HG02678 (cell line): ENCODE measurements around the gene OR5AN1.
"Not testable (repeated sequence)": the region's sequence is repeated elsewhere in the genome, so short reads cannot be mapped to it uniquely, and the experiment has no call there.

ENCODE experiments used
- ATAC-seq: cut with Tn5 transposase; IDR thresholded peaks from one replicate; pipeline ENCODE4 v1.9.1; 2021; ENCODE audit warnings: mild to moderate bottlenecking, moderate library complexity; ENCODE audit not compliant: unreplicated experiment

Gene OR5AN1, protein sequence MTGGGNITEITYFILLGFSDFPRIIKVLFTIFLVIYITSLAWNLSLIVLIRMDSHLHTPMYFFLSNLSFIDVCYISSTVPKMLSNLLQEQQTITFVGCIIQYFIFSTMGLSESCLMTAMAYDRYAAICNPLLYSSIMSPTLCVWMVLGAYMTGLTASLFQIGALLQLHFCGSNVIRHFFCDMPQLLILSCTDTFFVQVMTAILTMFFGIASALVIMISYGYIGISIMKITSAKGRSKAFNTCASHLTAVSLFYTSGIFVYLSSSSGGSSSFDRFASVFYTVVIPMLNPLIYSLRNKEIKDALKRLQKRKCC

DNA sequence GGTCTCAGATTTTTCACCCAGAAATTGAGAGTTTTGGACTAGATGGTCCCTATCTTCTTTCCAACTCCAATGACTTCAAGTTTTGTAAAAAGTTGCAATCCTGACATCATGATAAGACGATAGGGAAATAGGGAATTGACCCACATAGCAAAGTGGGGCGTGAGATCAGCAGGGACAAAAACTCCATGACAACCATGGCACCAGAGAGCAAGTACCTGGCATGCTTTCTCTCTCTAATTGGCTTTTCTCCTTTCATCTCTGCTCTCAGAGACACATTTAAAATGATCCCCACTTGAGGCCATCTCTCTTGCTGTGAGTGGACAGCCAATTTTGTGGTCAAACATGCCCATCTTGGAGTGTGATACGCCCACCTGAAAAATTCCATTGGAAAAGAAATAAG, at the start of gene OR5AN1:
OR5AN1 (plus strand) TSS at position 301 of the 400 bp plus-strand sequence. CDS start 5,564 bp downstream, outside the sequence.
- ATAC-seq, result no peak

DNA sequence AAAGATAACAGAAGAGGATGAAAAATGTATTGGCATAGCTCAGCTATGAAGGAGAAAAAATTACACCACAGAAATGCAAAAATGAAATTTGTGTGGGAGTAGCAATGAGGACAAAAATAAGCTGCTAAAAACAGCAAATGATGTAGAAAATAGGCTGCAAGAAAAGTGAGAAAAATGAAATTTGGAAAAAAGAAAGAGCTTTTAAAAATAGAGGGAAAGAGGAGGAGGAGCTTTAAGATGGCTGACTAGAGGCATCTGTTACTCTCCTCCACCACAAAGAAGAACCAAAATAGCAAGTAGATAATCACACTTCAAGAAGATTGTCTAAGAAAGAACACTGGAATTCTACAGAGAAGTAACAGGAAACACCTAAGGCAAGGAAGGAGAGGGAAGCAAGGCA, 23.7 kb upstream of the OR5AN1 start:
- no peak for ATAC-seq

DNA sequence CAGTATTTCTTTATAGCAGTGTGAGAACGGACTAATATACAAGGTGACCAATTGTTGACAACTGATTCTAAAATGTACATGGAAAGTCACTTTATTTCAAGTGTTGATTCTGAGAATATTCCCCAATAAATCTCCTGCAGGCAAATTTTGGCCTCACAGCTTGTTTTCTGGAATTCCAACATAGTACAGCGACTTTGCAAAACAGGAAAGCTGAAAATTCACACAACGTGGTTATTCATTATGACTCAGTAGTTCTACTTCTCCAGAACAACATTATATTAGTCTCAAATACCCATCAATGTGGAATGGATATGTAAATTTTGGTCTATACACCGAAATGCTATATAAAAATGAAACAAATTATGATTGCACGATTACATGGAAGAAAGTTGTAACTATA, 22.5 kb upstream of the OR5AN1 start:
- ATAC-seq, result no peak

- no peak for ATAC-seq
Measured at GRCh38 chr11:59336931-59337330, 21.8 kb upstream of the OR5AN1 start.

- not testable (repeated sequence) for ATAC-seq
Measured at GRCh38 chr11:59349657-59350056, 9.0 kb upstream of the OR5AN1 start.

DNA sequence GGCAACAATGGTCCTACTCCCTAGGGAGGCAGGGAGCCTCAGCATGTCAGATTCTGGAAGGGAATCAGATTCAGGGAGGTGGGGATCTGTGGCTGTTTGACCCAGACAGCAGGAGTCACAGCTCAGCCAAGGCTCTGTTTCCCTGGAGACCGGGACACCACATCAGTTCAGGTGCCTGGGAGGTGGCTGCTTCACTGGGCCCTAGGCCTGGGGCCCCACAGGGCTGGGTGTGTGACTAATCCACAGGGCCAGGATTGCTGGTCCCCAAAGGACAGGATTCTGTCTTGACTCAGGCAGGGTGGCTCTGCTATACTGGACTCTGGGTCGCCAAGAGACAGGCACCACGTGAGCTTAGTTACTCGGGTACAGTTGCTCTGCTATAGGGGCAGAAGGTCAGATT, 3.5 kb upstream of the OR5AN1 start:
- ATAC-seq, result no peak

GRCh38 chr11:59356561-59356960, 2.1 kb upstream of the OR5AN1 start:
- no peak for ATAC-seq

DNA sequence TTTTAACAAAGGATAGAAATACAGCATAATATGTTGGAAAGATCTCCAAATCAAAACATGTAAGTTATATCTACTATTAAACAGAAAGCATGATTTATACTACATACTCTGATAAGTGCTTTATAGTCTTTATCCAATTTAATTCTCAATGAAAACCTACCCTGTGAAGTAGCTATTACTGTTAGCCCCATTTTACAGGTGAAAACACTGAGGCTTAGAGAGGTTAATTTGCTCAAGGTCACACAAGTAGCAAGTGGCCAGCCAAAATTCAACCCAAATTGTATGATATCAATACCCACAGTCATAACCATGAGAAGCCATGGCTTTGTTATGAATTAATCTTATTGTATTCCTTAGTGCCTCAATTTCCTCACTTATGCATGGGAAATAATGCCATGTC, 675 bp upstream of the OR5AN1 start:
- no peak for ATAC-seq

- ATAC-seq, result no peak
Measured at GRCh38 chr11:59365232-59366018, 6.7 kb downstream of the OR5AN1 start.

GRCh38 chr11:59368238-59369022, 9.7 kb downstream of the OR5AN1 start:
- ATAC-seq, result no peak

DNA sequence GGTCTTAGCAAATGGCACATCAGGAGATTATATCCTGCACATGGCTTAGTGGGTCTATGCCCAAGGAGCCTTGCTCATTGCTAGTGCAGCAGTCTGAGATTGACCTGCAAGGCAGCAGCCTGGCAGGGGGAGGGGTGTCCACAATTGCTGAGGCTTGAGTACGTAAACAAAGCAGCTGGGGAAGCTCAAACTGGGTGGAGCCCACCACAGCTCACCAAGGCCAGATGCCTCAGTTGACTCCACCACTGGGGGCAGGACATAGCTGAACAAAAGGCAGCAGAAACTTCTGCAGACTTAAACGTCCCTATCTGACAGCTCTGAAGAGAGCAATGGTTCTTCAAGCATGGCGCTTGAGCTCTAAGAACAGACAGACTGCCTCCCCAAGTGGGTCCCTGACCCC, 13.6 kb downstream of the OR5AN1 start:
- not testable (repeated sequence) for ATAC-seq

GRCh38 chr11:59380263-59381059, 21.8 kb downstream of the OR5AN1 start:
- ATAC-seq, result peak; percentile 96

- ATAC-seq, result no peak
Measured at GRCh38 chr11:59394186-59394585, 35.5 kb downstream of the OR5AN1 start.

DNA sequence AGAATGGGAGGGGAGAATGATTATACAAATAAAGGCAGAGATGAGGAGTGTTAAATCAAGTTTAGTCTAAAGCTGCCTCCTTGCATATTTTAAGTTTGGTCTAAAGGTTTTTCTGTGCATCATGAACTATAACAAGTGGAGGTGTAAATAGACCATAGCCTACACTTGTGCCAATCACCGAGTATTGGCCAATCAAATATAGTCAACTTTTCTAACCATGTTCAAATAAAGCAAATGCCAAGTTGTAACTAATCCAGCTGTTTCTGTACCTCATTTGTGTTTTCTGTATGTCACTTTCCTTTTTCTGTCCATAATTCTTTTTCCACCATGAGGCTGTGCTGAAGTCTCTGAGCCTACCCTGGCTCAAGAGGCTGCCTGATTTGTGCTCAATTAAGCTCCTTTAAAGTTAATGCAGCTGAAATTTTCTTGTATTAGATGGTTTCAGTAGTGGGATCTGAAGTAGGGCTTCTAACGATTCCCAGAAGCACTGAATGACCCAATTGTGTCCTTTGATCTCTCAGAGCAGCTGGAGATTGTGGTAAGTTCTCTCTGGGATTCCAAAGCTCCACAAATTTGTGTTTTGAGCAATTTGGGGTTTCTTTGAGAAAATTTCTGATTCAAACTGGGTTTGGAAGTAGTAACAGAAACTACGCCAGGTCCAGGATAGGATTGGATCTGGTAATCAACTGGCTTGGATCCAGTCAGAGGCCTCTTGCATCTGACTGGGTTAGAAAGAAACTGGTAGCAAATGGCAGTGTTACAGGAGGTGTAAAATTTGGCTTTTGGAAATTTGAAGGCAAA, 42.0 kb downstream of the OR5AN1 start:
- no peak for ATAC-seq

GRCh38 chr11:59401262-59401552, 42.5 kb downstream of the OR5AN1 start:
- ATAC-seq, result no peak

- ATAC-seq, result no peak
Measured at GRCh38 chr11:59403546-59403945, 44.9 kb downstream of the OR5AN1 start.

- ATAC-seq, result no peak
Measured at GRCh38 chr11:59413646-59414045, 55.0 kb downstream of the OR5AN1 start.

- no peak for ATAC-seq
Measured at GRCh38 chr11:59415111-59415510, 56.4 kb downstream of the OR5AN1 start.

DNA sequence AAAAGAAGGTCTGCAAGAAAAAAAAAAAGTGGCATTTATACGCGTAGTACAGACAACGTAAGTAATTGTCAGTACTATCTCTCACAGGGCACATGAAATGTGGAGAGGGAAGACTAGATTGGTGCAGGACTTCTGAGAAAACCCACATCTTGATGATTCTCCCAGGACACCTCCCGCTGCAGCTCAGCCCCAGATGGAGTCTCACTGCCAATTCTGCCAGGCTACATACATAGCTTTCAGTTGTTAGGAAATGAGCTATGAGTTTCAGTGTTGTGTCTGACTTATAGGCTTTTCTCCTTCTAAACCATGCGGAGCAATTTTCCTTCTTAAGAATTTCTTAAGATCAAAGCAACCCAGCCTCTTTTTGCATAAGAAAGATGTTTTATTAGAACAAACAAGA, 57.9 kb downstream of the OR5AN1 start:
- ATAC-seq, result no peak

GRCh38 chr11:59417023-59417422, 58.3 kb downstream of the OR5AN1 start:
- ATAC-seq, result no peak
